Measurements from ENCODE around the gene SV2C.

DNA sequence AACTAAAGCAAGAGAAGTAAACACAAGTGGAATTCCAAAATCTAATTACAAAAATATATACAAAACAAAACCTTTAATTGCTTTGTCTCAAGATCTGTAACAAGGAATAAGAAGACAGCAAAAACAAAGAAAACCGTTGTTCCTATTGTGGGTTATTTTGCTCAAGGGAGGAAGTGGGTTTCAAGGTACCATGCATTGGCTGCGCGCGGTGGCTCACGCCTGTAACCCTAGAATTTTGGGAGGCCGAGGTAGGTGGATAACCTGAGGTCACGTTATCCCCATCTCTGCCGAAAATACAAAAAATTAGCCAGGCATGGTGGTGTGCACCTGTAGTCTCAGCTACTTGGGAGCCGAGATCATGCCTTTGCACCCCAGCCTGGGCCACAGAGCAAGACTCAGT is 307.8 kb downstream of the SV2C start:
- TF ChIP-seq, protein P1, sequence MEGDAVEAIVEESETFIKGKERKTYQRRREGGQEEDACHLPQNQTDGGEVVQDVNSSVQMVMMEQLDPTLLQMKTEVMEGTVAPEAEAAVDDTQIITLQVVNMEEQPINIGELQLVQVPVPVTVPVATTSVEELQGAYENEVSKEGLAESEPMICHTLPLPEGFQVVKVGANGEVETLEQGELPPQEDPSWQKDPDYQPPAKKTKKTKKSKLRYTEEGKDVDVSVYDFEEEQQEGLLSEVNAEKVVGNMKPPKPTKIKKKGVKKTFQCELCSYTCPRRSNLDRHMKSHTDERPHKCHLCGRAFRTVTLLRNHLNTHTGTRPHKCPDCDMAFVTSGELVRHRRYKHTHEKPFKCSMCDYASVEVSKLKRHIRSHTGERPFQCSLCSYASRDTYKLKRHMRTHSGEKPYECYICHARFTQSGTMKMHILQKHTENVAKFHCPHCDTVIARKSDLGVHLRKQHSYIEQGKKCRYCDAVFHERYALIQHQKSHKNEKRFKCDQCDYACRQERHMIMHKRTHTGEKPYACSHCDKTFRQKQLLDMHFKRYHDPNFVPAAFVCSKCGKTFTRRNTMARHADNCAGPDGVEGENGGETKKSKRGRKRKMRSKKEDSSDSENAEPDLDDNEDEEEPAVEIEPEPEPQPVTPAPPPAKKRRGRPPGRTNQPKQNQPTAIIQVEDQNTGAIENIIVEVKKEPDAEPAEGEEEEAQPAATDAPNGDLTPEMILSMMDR (conservative IDR thresholded peaks at IDR 0.05): no peak
- no peak for TF ChIP-seq ZFX (IDR thresholded peaks at IDR 0.05)
